Measurements from ENCODE around the gene CA4.

Gene CA4

GRCh38 chr17:60167065-60167741 lies 17.4 kb downstream of the CA4 start:
- Histone ChIP-seq H3K4me2 (ENCODE audit: low read length) (no peak overlapping the region), H3K79me2 (ENCODE audit: insufficient read depth, low read length) (no peaks in the 10 kb centered on the region), H3K9me3 (ENCODE audit: low read length) (no peaks in the 10 kb centered on the region), H3K4me3 (ENCODE audit: low read depth, low read length, poor library complexity, severe bottlenecking) (no peak overlapping the region), H3K27me3 (ENCODE audit: insufficient read depth, low read length) (no peaks in the 10 kb centered on the region), H3K9me2 (ENCODE audit: low read depth, low read length) (no peaks in the 10 kb centered on the region), H3K36me3 (ENCODE audit: insufficient read depth, low read length) (no peaks in the 10 kb centered on the region), H4K20me1 (ENCODE audit: insufficient read depth, low read length) (no peaks in the 10 kb centered on the region), H3F3A (ENCODE audit: insufficient read depth, low read length) (no peaks in the 10 kb centered on the region; the same call in 1 of the 2 replicates), H3K27ac (ENCODE audit: low read depth, low read length, poor library complexity, severe bottlenecking) (no peak overlapping the region), H3K4me1 (ENCODE audit: insufficient read depth, low read length, severe bottlenecking) (peaks cover 9% of the 10 kb centered on the region), H2AFZ (ENCODE audit: low read length) (no peak overlapping the region), H3K9ac (ENCODE audit: low read length) (no peak overlapping the region)
- no peak for TF ChIP-seq EZH2 (IDR thresholded peaks at IDR 0.05; ENCODE audit: borderline replicate concordance, low read length)
- TF ChIP-seq, protein P1, sequence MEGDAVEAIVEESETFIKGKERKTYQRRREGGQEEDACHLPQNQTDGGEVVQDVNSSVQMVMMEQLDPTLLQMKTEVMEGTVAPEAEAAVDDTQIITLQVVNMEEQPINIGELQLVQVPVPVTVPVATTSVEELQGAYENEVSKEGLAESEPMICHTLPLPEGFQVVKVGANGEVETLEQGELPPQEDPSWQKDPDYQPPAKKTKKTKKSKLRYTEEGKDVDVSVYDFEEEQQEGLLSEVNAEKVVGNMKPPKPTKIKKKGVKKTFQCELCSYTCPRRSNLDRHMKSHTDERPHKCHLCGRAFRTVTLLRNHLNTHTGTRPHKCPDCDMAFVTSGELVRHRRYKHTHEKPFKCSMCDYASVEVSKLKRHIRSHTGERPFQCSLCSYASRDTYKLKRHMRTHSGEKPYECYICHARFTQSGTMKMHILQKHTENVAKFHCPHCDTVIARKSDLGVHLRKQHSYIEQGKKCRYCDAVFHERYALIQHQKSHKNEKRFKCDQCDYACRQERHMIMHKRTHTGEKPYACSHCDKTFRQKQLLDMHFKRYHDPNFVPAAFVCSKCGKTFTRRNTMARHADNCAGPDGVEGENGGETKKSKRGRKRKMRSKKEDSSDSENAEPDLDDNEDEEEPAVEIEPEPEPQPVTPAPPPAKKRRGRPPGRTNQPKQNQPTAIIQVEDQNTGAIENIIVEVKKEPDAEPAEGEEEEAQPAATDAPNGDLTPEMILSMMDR (IDR thresholded peaks at IDR 0.05; ENCODE audit: low read length), result no peak

- H3K9ac ChIP-seq (ENCODE audit: low read length), result no peak overlapping the region
- no peaks in the 10 kb centered on the region for H3K36me3 ChIP-seq (ENCODE audit: insufficient read depth, low read length)
- no peaks in the 10 kb centered on the region for H4K20me1 ChIP-seq (ENCODE audit: insufficient read depth, low read length)
- TF ChIP-seq, protein P1 (IDR thresholded peaks at IDR 0.05; ENCODE audit: low read length), result no peak
- no peak for TF ChIP-seq EZH2 (IDR thresholded peaks at IDR 0.05; ENCODE audit: borderline replicate concordance, low read length)
- H3K4me2 ChIP-seq (ENCODE audit: low read length), result no peak overlapping the region
- peaks cover 9% of the 10 kb centered on the region for H3K4me1 ChIP-seq (ENCODE audit: insufficient read depth, low read length, severe bottlenecking)
- H3F3A ChIP-seq (ENCODE audit: insufficient read depth, low read length), result no peaks in the 10 kb centered on the region; the same call in 1 of the 2 replicates
- H3K79me2 ChIP-seq (ENCODE audit: insufficient read depth, low read length), result no peaks in the 10 kb centered on the region
- H3K9me2 ChIP-seq (ENCODE audit: low read depth, low read length), result no peaks in the 10 kb centered on the region
- H3K27ac ChIP-seq (ENCODE audit: low read depth, low read length, poor library complexity, severe bottlenecking), result no peak overlapping the region
- no peaks in the 10 kb centered on the region for H3K9me3 ChIP-seq (ENCODE audit: low read length)
- no peak overlapping the region for H2AFZ ChIP-seq (ENCODE audit: low read length)
- H3K27me3 ChIP-seq (ENCODE audit: insufficient read depth, low read length), result no peaks in the 10 kb centered on the region
- H3K4me3 ChIP-seq (ENCODE audit: low read depth, low read length, poor library complexity, severe bottlenecking), result no peak overlapping the region
Measured at GRCh38 chr17:60168654-60169053, 18.9 kb downstream of the CA4 start.

GRCh38 chr17:60169921-60170817 lies 20.4 kb downstream of the CA4 start:
- TF ChIP-seq EZH2 (IDR thresholded peaks at IDR 0.05; ENCODE audit: borderline replicate concordance, low read length), result no peak
- Histone ChIP-seq H4K20me1 (ENCODE audit: insufficient read depth, low read length) (no peaks in the 10 kb centered on the region), H3K79me2 (ENCODE audit: insufficient read depth, low read length) (no peaks in the 10 kb centered on the region), H3K4me3 (ENCODE audit: low read depth, low read length, poor library complexity, severe bottlenecking) (no peak overlapping the region), H3K9me2 (ENCODE audit: low read depth, low read length) (no peaks in the 10 kb centered on the region), H3K4me1 (ENCODE audit: insufficient read depth, low read length, severe bottlenecking) (peaks cover 9% of the 10 kb centered on the region), H3K4me2 (ENCODE audit: low read length) (no peak overlapping the region), H3K36me3 (ENCODE audit: insufficient read depth, low read length) (no peaks in the 10 kb centered on the region), H3F3A (ENCODE audit: insufficient read depth, low read length) (no peaks in the 10 kb centered on the region), H3K9me3 (ENCODE audit: low read length) (no peaks in the 10 kb centered on the region), H3K27me3 (ENCODE audit: insufficient read depth, low read length) (no peaks in the 10 kb centered on the region), H3K9ac (ENCODE audit: low read length) (no peak overlapping the region), H2AFZ (ENCODE audit: low read length) (no peak overlapping the region), H3K27ac (ENCODE audit: low read depth, low read length, poor library complexity, severe bottlenecking) (no peak overlapping the region)
